Common myeloid progenitor, CD34-positive (primary cell): ENCODE measurements around the gene HDLBP.

Experiments used
- CTCF ChIA-PET: fragments of 350-600 bp; sonication (Branson Sonifier 250); formaldehyde crosslinking; loops from one replicate; lab custom pipeline; 2021; ENCODE audit warnings: antibody characterized with exemption; lab: Charles Lee
- POLR2A ChIA-PET: fragments of 350-600 bp; sonication (Branson Sonifier 250); formaldehyde crosslinking; loops from one replicate; lab custom pipeline; 2021; ENCODE audit warnings: antibody characterized with exemption; lab: Charles Lee
- DNase-seq, 3 donors: peaks; one replicate each; pipeline versions ENCODE4 v3.0.0 to v3.0.0-alpha.2; 2013
- H3K27ac ChIP-seq, 2 experiments: 1 replicate in 1 of 2; 2 replicates in 1 of 2; pipeline ENCODE4 v1.7.0; 2013; ENCODE audit warnings: inconsistent platforms in 2 of 2, low read length in 2 of 2, mild to moderate bottlenecking in 2 of 2, low read depth in 1 of 2, moderate library complexity in 1 of 2; ENCODE audit not compliant: severe bottlenecking in 2 of 2, insufficient read depth in 1 of 2, poor library complexity in 1 of 2
- H3K27me3 ChIP-seq, 5 experiments: replicated peaks in 2 of 5; 1 replicate in 3 of 5; 2 replicates in 2 of 5; pipeline versions ENCODE4 v1.6.1 to v1.7.0; 2013; ENCODE audit warnings: low read length in 4 of 5, mild to moderate bottlenecking in 2 of 5, moderate library complexity in 2 of 5, inconsistent platforms in 1 of 5; ENCODE audit not compliant: insufficient read depth in 5 of 5, control insufficient read depth in 4 of 5
- H3K36me3 ChIP-seq, 4 experiments: 1 replicate in 2 of 4; 2 replicates in 2 of 4; pipeline versions ENCODE4 v1.6.1 to v1.7.0; 2013; ENCODE audit warnings: low read length in 3 of 4, control low read depth in 1 of 4, mild to moderate bottlenecking in 1 of 4; ENCODE audit not compliant: control insufficient read depth in 4 of 4, insufficient read depth in 4 of 4
- H3K4me1 ChIP-seq, 4 experiments: 1 replicate in 3 of 4; 2 replicates in 1 of 4; pipeline versions ENCODE4 v1.6.1 to v1.7.1; 2013; ENCODE audit warnings: low read length in 3 of 4, mild to moderate bottlenecking in 3 of 4, control low read depth in 1 of 4, inconsistent platforms in 1 of 4, moderate library complexity in 1 of 4; ENCODE audit not compliant: control insufficient read depth in 4 of 4, insufficient read depth in 4 of 4; ENCODE audit errors: control extremely low read depth in 1 of 4
- H3K4me3 ChIP-seq, 7 experiments: 1 replicate in 4 of 7; 2 replicates in 3 of 7; pipeline versions ENCODE4 v1.5.1 to v1.7.0; 2013; ENCODE audit warnings: mild to moderate bottlenecking in 7 of 7, low read length in 6 of 7, moderate library complexity in 6 of 7, inconsistent platforms in 2 of 7, low read depth in 2 of 7, control low read depth in 1 of 7; ENCODE audit not compliant: insufficient read depth in 4 of 7, control insufficient read depth in 1 of 7; ENCODE audit errors: extremely low read depth in 1 of 7
- H3K9me3 ChIP-seq, 5 experiments: 1 replicate in 4 of 5; 2 replicates in 1 of 5; pipeline versions ENCODE4 v1.6.1 to v1.7.1; 2013; ENCODE audit warnings: low read length in 4 of 5, mild to moderate bottlenecking in 2 of 5, inconsistent platforms in 1 of 5, low read depth in 1 of 5, moderate library complexity in 1 of 5; ENCODE audit not compliant: control insufficient read depth in 4 of 5, insufficient read depth in 2 of 5; ENCODE audit errors: control extremely low read depth in 1 of 5
- WGBS: methylation state at CpG from one replicate; pipeline ENCODE4 v1.1.5; 2013; ENCODE audit not compliant: insufficient coverage; 5-methylcytosine and 5-hydroxymethylcytosine counted together

Gene HDLBP

DNA sequence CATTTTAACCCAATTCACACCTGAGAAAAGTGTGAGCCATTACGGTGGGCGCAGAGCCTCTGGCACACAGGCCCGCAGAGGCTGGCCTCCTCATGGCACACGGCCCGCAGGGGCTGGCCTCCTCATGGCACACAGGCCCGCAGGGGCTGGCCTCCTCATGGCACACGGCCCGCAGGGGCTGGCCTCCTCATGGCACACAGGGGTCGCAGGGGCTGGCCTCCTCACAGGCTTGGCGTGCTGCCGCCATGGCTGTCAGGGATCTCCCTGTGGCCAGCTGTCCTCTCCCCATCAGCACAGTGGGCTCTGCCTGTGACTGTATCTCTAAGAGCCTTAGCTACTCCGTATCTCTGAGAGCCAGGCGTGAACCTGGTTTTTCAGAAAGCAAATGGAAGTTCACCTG is 102.4 kb downstream of the HDLBP start:
- no peak overlapping the region for H3K27ac ChIP-seq
- H3K4me1 ChIP-seq = peaks cover 0 to 13% (median 10%) of the 10 kb centered on the region in 4 experiments
- H3K9me3 ChIP-seq = no peaks in the 10 kb centered on the region
- ChIA-PET CTCF (interaction anchor here (1.3 kb wide), 1 partner anchor 17 kb away, joined by 3 read pairs; no protein-coding TSS in a partner anchor), POLR2A (interaction anchor here (0.6 kb wide), 1 partner anchor 324 kb away, joined by 3 read pairs; no protein-coding TSS in a partner anchor)
- H3K27me3 ChIP-seq = peaks cover 0 to 2% (median 0%) of the 10 kb centered on the region in 5 experiments
- H3K4me3 ChIP-seq = no peak overlapping the region
- no peak for DNase-seq
- WGBS = 97% methylated on average over 11 of the region's 13 CpGs
- H3K36me3 ChIP-seq = no peaks in the 10 kb centered on the region

DNA sequence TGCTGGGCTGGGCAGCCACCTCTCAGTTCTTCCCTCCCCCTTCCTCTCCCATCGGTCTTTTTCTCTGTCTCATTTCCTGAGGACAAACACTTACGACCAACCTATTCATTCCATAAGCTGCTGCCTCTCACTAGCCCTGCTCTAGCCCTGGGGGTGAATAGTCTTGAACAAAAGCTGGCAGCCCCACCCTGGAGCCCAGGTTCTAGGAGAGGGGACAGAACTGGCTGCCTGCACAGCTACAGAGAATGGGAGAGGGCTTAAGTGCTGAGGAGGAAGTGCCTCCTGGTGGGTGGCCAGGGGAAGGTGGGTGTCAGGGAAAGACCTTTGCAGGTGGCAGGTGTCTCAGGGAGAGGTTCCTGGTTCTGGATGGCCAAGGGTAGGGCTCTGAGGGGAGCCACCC is 104.2 kb downstream of the HDLBP start:
- ChIA-PET POLR2A (no interaction called here), CTCF (no interaction called here)
- 20% methylated on average over 1 of the region's 2 CpGs for WGBS

DNA sequence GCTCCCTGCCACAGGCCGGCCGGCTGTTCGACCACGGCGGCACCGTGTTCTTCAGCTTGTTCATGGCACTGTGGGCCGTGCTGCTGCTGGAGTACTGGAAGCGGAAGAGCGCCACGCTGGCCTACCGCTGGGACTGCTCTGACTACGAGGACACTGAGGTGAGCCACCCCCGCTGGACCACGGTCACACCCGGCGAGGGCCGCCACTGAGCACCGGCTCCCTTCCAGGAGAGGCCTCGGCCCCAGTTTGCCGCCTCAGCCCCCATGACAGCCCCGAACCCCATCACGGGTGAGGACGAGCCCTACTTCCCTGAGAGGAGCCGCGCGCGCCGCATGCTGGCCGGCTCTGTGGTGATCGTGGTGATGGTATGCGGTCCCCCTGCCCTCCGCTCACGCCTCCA is 106.2 kb downstream of the HDLBP start:
- H3K4me1 ChIP-seq = peaks cover 0 to 13% (median 6%) of the 10 kb centered on the region in 4 experiments
- 95% methylated on average over 23 of the region's 33 CpGs for WGBS
- H3K9me3 ChIP-seq = no peaks in the 10 kb centered on the region
- H3K27me3 ChIP-seq = no peaks in the 10 kb centered on the region
- H3K27ac ChIP-seq = no peak overlapping the region
- CTCF ChIA-PET = no interaction called here
- no peaks in the 10 kb centered on the region for H3K36me3 ChIP-seq
- no peak overlapping the region for H3K4me3 ChIP-seq
- POLR2A ChIA-PET = no interaction called here
- no peak for DNase-seq

More for the DNA sequence above, 104.2 kb downstream of the HDLBP start:
- no peak overlapping the region for H3K27ac ChIP-seq
- peak in 2 of 3 donors; percentile 22 to 28 for DNase-seq
- H3K4me3 ChIP-seq = no peak overlapping the region
- no peaks in the 10 kb centered on the region for H3K27me3 ChIP-seq
- no peaks in the 10 kb centered on the region for H3K9me3 ChIP-seq
- H3K36me3 ChIP-seq = no peaks in the 10 kb centered on the region
- H3K4me1 ChIP-seq = peaks cover 0 to 13% (median 5%) of the 10 kb centered on the region in 4 experiments

GRCh38 chr2:241208058-241208457 is 107.4 kb downstream of the HDLBP start:
- Histone ChIP-seq H3K36me3 (no peaks in the 10 kb centered on the region), H3K27ac (no peak overlapping the region), H3K4me3 (no peak overlapping the region), H3K4me1 (peaks cover 0 to 20% (median 6%) of the 10 kb centered on the region in 4 experiments), H3K9me3 (no peaks in the 10 kb centered on the region), H3K27me3 (no peaks in the 10 kb centered on the region)
- ChIA-PET POLR2A (no interaction called here), CTCF (interaction anchor here (1.2 kb wide), 1 partner anchor 44 kb away, joined by 4 read pairs; no protein-coding TSS in a partner anchor)
- 91% methylated on average over 6 of the region's 6 CpGs for WGBS
- DNase-seq = no peak

DNA sequence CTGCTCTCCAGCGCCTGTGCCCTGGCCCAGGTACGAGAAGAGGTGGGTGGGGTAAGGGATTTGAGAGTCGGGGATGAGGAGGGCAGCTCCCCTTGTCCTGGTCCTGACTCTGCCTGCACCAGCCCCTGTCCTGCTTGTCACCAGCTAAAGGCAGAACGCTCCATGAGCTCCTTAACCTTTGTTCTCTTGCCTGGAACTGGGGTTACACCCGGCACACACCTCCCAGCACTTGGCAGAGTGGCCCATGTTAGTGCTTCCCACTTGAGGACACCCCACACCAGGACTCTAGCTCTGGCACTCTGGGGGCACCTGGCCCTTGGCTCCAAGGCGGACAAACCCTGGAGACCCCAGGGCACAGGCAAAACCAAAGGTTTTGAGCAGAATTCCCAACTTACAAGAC is 107.8 kb downstream of the HDLBP start:
- ChIA-PET CTCF (interaction anchor here (1.2 kb wide), 1 partner anchor 44 kb away, joined by 4 read pairs; no protein-coding TSS in a partner anchor), POLR2A (no interaction called here)
- Histone ChIP-seq H3K27me3 (no peaks in the 10 kb centered on the region), H3K9me3 (no peaks in the 10 kb centered on the region), H3K36me3 (no peaks in the 10 kb centered on the region), H3K4me3 (no peak overlapping the region), H3K4me1 (peaks cover 0 to 20% (median 6%) of the 10 kb centered on the region in 4 experiments), H3K27ac (no peak overlapping the region)
- 96% methylated on average over 4 of the region's 6 CpGs for WGBS
- no peak for DNase-seq

GRCh38 chr2:241207151-241207550 is 108.3 kb downstream of the HDLBP start:
- POLR2A ChIA-PET = no interaction called here
- WGBS = no CpG with 5 or more reads among the region's 1 CpG

DNA sequence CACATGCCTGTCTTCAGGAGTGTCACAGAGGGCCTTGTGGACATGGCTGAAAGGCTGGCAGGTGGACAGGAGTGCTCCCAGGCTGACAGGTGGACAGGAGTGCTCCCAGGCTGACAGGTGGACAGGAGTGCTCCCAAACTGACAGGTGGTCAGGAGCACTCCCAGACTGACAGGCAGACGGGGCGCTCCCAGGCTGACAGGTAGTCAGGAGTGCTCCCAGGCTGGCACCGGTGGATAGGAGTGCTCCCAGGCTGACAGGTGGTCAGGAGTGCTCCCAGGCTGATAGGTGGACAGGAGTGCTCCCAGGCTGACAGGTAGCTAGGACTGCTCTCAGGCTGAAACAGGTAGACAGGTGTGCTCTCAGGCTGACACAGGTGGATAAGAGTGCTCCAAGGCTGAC is 110.4 kb downstream of the HDLBP start:
- 100% methylated on average over 3 of the region's 3 CpGs for WGBS
- H3K27me3 ChIP-seq = no peaks in the 10 kb centered on the region
- no peak overlapping the region for H3K4me3 ChIP-seq
- ChIA-PET POLR2A (no interaction called here), CTCF (no interaction called here)
- no peaks in the 10 kb centered on the region for H3K9me3 ChIP-seq
- no peaks in the 10 kb centered on the region for H3K36me3 ChIP-seq
- no peak overlapping the region for H3K27ac ChIP-seq
- peaks cover 0 to 32% (median 23%) of the 10 kb centered on the region in 4 experiments for H3K4me1 ChIP-seq
- no peak for DNase-seq

More at GRCh38 chr2:241207151-241207550, 108.3 kb downstream of the HDLBP start:
- Histone ChIP-seq H3K4me1 (peaks cover 0 to 24% (median 10%) of the 10 kb centered on the region in 4 experiments), H3K27me3 (no peaks in the 10 kb centered on the region), H3K9me3 (no peaks in the 10 kb centered on the region), H3K27ac (no peak overlapping the region), H3K4me3 (no peak overlapping the region), H3K36me3 (no peaks in the 10 kb centered on the region)
- CTCF ChIA-PET = interaction anchor here (1.2 kb wide), 1 partner anchor 44 kb away, joined by 4 read pairs; no protein-coding TSS in a partner anchor
- no peak for DNase-seq
